NT2/D1 (cell line): ENCODE data around the gene YRDC.

ENCODE experiments used
- DNase-seq: peaks from one replicate; pipeline ENCODE4 v3.0.0-alpha.2; 2011; ENCODE audit warnings: low read depth, low spot score
- H3K27me3 ChIP-seq: 2 replicates; pipeline ENCODE4 v1.6.0; 2011; ENCODE audit warnings: mild to moderate bottlenecking; ENCODE audit not compliant: insufficient read length, insufficient read depth
- H3K36me3 ChIP-seq: 2 replicates; pipeline ENCODE4 v1.6.1; 2011; ENCODE audit warnings: mild to moderate bottlenecking, low read length, mixed read lengths; ENCODE audit not compliant: insufficient read depth, insufficient read length
- H3K4me1 ChIP-seq: 2 replicates; pipeline ENCODE4 v1.5.1; 2011; ENCODE audit not compliant: insufficient read depth, insufficient read length
- H3K4me3 ChIP-seq: 2 replicates; pipeline ENCODE4 v1.5.1; 2011; ENCODE audit warnings: low read depth; ENCODE audit not compliant: insufficient read length
- H3K9ac ChIP-seq: 2 replicates; pipeline ENCODE4 v1.6.0; 2011; ENCODE audit warnings: low read depth; ENCODE audit not compliant: insufficient read length
- H3K9me3 ChIP-seq: 2 replicates; pipeline ENCODE4 v1.5.1; 2011; ENCODE audit warnings: mild to moderate bottlenecking, low read length; ENCODE audit not compliant: insufficient read depth
- SUZ12 ChIP-seq: IDR thresholded peaks from 2 replicates; pipeline ENCODE4 v1.6.1; 2011; ENCODE audit not compliant: insufficient read length, insufficient read depth; ENCODE audit errors: extremely low read depth
- YY1 ChIP-seq: IDR thresholded peaks from 2 replicates; pipeline ENCODE4 v1.6.1; 2011; ENCODE audit not compliant: insufficient read length, insufficient read depth
- ZNF274 ChIP-seq: IDR thresholded peaks from 2 replicates; pipeline ENCODE4 v1.6.1; 2011; ENCODE audit warnings: mild to moderate bottlenecking, low read depth, low read length

Gene YRDC

DNA sequence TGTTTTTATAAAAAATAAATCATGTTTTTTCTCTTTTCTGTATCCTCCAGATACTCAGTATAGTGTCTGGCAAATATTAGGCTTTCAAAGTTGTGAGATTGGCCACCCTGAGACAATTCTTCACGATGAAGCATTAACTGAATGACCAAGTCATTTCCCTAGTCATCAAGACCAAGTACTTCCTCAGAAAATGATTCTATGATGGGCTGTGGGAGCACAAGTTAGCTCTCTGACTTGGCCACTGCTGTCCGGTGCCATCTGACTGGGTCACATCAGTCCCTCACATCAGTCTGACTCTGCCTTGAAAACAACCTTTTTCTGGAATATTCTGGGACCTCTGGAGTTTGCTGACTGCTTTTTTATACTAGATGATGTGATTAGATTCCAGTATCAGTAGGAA lies 13.5 kb upstream of the YRDC start:
- no peak for DNase-seq
- Histone ChIP-seq H3K4me1 (peaks cover 3% of the 10 kb centered on the region), H3K27me3 (no peaks in the 10 kb centered on the region), H3K9ac (no peak overlapping the region), H3K36me3 (peaks cover 79% of the 10 kb centered on the region), H3K9me3 (no peaks in the 10 kb centered on the region), H3K4me3 (no peak overlapping the region)
- TF ChIP-seq SUZ12 (no peak), YY1 (no peak), ZNF274 (no peak)

DNA sequence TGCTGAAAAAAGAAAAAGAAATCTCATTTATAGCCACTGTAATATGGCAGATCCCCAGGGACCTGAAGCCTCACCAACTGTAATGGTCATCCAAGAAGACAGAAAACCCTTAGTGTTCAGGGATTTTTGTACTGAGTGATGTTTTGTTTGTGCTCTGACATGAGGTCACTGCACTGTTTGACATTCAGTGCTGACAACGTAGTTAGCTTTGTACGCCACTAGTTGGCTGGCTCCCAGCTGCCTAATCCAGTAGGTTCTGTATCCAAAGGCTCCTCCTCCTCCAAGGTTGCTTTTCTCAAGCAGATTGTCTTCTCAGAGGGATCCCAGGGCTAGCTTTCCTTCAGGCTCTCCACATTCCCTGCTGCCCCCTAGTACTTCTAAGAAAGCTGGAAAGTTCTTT lies 9.5 kb upstream of the YRDC start:
- Histone ChIP-seq H3K27me3 (no peaks in the 10 kb centered on the region), H3K9me3 (no peaks in the 10 kb centered on the region), H3K4me3 (no peak overlapping the region), H3K9ac (no peak overlapping the region), H3K36me3 (peaks cover 82% of the 10 kb centered on the region), H3K4me1 (peaks cover 3% of the 10 kb centered on the region)
- peak; percentile 68 for DNase-seq
- TF ChIP-seq ZNF274 (no peak), YY1 (no peak), SUZ12 (no peak)

DNA sequence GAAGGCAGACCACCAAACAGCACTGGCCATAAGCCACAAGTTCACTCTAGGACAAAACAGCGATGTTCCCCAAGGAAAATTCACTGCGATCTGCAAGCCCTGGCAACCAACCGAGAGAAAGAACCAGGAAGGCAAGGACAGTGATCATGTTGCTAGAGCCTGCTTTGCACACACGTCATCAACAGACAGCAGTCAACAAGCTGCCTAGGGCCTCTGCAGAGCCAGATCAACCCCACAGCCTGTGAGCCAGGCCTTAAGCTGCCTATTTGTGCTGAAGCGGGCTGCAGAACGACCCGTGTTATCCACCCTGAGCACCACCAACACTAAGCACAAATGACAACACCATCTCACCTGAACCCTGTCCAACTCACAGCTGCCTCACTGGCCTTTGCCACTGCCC lies 6.2 kb upstream of the YRDC start:
- Histone ChIP-seq H3K9ac (no peak overlapping the region), H3K9me3 (no peaks in the 10 kb centered on the region), H3K4me3 (no peak overlapping the region), H3K36me3 (peaks cover 78% of the 10 kb centered on the region), H3K27me3 (no peaks in the 10 kb centered on the region), H3K4me1 (peaks cover 4% of the 10 kb centered on the region)
- no peak for DNase-seq
- TF ChIP-seq SUZ12 (no peak), YY1 (no peak), ZNF274 (no peak)

DNA sequence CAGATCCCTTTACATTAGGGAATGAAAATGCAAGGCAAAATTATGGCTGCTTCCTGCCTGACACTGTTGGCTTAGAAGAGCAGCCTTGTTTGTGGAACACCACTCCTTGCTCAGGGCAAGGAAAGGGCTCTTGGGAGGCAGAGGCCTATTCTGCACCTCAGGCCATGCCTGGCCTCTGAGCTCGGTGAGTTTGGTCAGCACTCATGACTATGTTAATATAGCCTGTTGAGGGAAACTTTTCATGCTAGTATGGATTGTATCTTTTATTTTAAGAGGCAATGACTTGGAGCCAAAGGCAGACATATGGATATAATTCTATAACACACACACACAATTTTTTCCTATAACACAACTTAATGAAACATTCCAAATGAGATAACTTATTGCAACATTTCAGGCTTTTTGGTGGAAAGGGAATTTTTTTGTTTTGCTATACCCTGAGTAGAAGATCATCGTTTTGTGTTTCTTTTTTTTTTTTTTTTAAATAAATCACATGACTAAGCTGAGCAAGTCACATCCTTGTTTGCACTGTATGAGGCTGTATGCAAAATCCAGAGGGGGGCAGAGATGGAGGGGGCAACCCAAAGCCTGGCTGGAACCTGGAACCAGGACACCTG lies 5.6 kb upstream of the YRDC start:
- peaks cover 8% of the 10 kb centered on the region for H3K4me1 ChIP-seq
- peaks cover 78% of the 10 kb centered on the region for H3K36me3 ChIP-seq
- H3K4me3 ChIP-seq = no peak overlapping the region
- no peak overlapping the region for H3K9ac ChIP-seq
- H3K9me3 ChIP-seq = no peaks in the 10 kb centered on the region
- H3K27me3 ChIP-seq = no peaks in the 10 kb centered on the region
- DNase-seq = no peak
- no peak for TF ChIP-seq SUZ12
- TF ChIP-seq YY1 = no peak
- TF ChIP-seq ZNF274 = no peak

DNA sequence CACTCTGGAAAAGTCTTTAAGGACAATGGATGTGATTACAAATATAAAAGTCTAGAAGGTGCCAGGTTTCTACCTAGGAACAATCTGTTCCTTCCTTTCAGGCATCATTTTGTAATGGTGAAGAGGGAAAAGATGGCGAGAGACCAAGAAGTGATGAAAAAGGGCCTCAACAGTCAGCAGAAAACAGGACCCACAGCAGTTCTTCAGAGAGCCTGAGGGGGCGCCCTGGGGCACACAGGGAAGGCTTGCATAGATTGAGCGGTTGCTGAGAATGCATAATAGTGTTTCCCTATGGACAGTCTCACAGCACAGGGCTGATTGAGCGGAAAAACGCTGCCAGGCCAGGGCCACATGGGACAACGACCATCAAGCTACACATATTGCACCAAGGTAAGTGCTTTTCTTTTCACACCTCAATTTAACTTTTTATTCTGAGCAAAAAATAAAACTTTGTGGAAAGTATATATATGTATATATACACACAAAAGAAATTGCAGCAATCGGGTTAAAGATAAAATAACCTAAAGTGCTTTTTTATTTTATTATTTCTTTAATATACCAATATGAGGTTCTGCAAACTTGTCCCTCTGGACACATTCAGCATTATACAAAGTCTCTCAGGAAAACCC lies 3.1 kb upstream of the YRDC start:
- H3K9me3 ChIP-seq = no peaks in the 10 kb centered on the region
- no peak overlapping the region for H3K9ac ChIP-seq
- H3K27me3 ChIP-seq = no peaks in the 10 kb centered on the region
- TF ChIP-seq YY1 (no peak), SUZ12 (no peak), ZNF274 (no peak)
- H3K4me3 ChIP-seq = no peak overlapping the region
- H3K36me3 ChIP-seq = peaks cover 74% of the 10 kb centered on the region
- H3K4me1 ChIP-seq = peaks cover 8% of the 10 kb centered on the region
- peak; percentile 76 for DNase-seq

DNA sequence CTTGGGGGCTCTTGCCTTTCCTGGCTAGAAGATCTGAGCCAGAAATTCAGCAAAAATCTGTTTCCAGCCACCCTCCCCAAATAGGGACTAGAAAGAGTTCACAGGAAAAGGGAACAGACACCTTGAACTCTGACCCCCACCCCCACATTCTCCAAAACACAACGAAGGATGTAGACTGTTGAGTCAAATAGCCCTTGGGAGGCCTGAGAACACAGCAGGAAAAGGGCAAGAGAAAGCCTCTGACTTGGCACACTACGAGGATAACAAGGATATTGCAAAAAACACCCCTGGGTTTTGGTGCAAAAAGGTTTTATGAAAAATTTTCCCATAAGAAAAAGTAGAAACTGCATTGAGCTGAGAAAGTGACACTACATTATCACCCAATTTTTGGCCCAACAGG lies 1.9 kb upstream of the YRDC start:
- no peak for DNase-seq
- Histone ChIP-seq H3K9ac (no peak overlapping the region), H3K27me3 (no peaks in the 10 kb centered on the region), H3K9me3 (no peaks in the 10 kb centered on the region), H3K4me3 (no peak overlapping the region), H3K36me3 (peaks cover 74% of the 10 kb centered on the region), H3K4me1 (peaks cover 8% of the 10 kb centered on the region)
- TF ChIP-seq SUZ12 (no peak), YY1 (no peak), ZNF274 (no peak)

DNA sequence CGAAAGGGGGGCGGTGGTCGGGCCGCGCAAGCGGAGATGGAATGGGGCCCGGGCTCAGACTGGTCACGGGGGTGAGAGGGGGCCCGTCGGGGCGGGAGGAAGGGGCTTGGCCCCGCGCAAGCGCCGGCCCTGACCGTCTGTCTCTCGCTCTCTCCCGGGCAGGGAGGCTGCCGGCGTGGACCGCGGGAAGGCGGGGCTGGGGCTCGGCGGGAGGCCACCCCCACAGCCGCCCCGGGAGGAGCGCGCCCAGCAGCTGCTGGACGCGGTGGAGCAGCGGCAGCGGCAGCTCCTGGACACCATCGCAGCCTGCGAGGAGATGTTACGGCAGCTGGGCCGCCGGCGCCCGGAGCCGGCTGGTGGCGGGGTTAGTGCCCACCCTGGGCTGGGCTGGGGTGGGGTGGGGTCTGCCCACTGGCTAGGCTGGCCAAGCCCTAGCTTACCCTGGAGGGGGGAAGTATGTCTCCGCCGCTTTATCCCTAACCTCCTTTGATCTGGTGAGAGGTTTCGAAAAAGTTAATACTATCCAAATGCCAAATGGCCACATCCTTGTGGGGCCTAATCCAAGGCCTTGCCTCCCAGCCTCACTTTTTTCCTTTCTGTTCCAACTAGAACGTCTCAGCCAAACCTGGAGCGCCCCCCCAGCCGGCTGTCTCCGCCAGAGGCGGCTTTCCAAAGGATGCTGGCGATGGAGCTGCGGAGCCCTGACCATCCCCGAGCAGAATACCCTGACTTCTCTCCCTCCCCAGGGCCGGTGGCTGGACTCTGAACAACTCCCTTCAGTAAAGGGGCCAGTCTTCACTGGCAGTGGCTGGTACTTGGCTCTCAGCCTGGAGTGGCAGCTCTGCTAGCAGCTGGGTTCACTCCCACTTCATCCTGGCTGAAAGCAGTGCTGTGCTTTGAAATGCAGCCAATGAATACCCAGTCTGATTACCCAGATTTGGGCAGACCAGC lies 636 bp upstream of the YRDC start:
- no peaks in the 10 kb centered on the region for H3K9me3 ChIP-seq
- peaks cover 74% of the 10 kb centered on the region for H3K36me3 ChIP-seq
- no peak for DNase-seq
- peak overlapping the region; percentile 97 for H3K4me3 ChIP-seq
- H3K4me1 ChIP-seq = peaks cover 10% of the 10 kb centered on the region
- no peaks in the 10 kb centered on the region for H3K27me3 ChIP-seq
- H3K9ac ChIP-seq = peak overlapping the region; percentile 99
- no peak for TF ChIP-seq SUZ12
- no peak for TF ChIP-seq YY1
- no peak for TF ChIP-seq ZNF274
